ENCODE data around the gene ADD3.

The ADD3 gene

DNA sequence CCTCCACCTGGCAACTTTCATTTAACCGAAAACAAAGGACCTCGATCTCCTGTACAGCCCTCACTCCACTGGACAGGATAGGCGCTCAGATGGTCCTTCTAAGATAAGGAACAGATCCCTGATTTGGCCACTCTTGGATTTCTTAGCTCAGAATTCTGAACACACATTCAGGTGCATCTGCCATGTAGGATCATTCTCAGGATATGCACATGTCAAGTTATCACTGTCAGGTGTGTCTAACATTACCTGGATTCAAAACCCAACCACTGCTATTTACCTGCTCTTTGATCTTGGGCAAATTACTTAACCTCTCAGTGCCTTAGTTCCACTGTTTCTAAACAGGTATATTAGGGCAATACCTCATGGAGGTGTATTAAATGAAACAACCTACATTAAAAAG lies 12.2 kb upstream of the ADD3 start:
- no peak for DNase-seq (ENCODE audit: low read depth in 2 of 2)
- TF ChIP-seq, protein P1, sequence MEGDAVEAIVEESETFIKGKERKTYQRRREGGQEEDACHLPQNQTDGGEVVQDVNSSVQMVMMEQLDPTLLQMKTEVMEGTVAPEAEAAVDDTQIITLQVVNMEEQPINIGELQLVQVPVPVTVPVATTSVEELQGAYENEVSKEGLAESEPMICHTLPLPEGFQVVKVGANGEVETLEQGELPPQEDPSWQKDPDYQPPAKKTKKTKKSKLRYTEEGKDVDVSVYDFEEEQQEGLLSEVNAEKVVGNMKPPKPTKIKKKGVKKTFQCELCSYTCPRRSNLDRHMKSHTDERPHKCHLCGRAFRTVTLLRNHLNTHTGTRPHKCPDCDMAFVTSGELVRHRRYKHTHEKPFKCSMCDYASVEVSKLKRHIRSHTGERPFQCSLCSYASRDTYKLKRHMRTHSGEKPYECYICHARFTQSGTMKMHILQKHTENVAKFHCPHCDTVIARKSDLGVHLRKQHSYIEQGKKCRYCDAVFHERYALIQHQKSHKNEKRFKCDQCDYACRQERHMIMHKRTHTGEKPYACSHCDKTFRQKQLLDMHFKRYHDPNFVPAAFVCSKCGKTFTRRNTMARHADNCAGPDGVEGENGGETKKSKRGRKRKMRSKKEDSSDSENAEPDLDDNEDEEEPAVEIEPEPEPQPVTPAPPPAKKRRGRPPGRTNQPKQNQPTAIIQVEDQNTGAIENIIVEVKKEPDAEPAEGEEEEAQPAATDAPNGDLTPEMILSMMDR (IDR thresholded peaks at IDR 0.05; ENCODE audit: low read depth, low read length), result no peak
- no peak overlapping the region for H3K4me3 ChIP-seq (replicated peaks in 1 of 2; ENCODE audit: low read depth in 2 of 2, low read length in 2 of 2)

DNA sequence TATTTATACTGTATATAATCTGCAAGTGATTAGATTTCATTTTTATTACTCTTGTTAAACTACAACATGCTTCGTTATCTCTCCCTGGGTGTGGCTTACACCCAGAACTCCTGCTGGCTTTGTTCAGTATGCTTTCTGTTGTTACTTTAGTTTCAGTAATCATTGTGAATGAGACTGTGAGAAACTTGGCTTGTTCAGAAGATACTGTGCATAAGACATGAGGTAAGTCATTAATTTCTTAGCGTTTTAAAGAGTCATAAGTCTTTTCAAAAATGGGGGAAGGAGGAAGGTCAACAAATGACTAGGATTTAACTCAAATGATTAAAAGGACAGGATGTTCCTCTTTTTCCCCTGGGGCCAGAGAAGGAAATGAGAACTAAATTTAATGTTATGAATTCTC lies 11.6 kb upstream of the ADD3 start:
- peak in 1 of 2 donors; percentile 60 for DNase-seq (ENCODE audit: low read depth in 2 of 2)
- TF ChIP-seq, protein P1 (IDR thresholded peaks at IDR 0.05; ENCODE audit: low read depth, low read length), result no peak
- no peak overlapping the region for H3K4me3 ChIP-seq (replicated peaks in 1 of 2; ENCODE audit: low read depth in 2 of 2, low read length in 2 of 2)

DNA sequence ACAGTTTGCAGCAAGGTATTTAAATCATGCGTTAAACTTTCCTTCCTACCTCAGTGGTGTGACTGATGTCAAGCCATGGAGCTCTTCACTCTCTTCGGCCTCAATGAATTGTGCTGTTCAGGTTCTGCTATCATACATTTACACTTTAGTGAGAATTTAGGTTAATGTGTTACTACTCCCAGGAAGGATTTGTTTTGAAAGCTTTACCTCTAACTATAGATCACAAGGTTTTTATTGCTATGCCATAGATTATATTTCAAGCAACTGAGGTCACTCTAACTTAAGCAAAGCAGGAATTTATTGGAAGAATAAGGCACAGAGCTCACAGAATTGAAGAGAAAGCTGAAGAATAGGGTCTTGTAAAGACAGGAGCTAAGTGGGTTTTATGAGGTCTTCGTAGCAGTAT lies 11.0 kb upstream of the ADD3 start:
- H3K4me3 ChIP-seq (replicated peaks in 1 of 2; ENCODE audit: low read depth in 2 of 2, low read length in 2 of 2), result no peak overlapping the region
- DNase-seq (ENCODE audit: low read depth in 2 of 2), result no peak
- TF ChIP-seq, protein P1 (IDR thresholded peaks at IDR 0.05; ENCODE audit: low read depth, low read length), result no peak

DNA sequence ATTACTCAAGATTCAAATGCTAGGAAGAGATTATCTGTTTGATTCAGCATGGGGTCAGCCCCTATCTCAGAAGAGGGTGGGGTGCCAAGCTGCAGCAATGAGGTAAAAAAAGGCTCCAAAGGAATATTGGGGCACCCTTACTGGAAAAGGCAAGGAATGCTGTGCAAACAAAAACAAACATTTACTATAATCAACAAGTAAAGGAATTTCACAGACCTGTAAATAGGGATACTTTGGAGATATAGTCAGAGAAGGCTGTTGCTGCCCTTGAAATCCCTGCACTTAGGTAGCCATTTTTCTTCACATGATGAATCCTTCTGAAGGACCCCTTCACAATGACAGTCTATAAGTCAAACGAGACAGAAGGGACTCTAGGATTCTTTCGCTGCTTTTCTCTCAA lies 10.6 kb upstream of the ADD3 start:
- H3K4me3 ChIP-seq (replicated peaks in 1 of 2; ENCODE audit: low read depth in 2 of 2, low read length in 2 of 2), result no peak overlapping the region
- no peak for DNase-seq (ENCODE audit: low read depth in 2 of 2)

DNA sequence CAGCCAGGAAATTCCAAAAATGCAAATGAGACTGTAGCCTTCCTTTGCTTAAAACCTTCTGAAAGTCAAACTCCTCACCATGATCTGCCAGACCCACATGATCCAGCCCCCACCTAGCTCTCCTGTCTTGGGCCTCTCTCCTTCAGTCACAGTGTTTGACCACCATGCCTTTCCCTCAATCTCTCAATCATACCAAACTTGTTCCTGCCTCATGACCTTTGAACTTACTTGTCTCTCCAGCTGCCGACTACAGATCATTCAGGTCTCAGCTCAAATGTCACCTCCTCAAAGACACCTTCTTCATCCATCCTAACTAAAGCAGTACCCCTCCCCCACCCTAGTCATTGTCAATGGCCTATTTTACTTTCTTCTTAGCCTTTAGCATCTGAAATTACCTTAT lies 9.3 kb upstream of the ADD3 start:
- TF ChIP-seq, protein P1 (IDR thresholded peaks at IDR 0.05; ENCODE audit: low read depth, low read length), result no peak
- no peak for DNase-seq (ENCODE audit: low read depth in 2 of 2)
- no peak overlapping the region for H3K4me3 ChIP-seq (replicated peaks in 1 of 2; ENCODE audit: low read depth in 2 of 2, low read length in 2 of 2)

More for the DNA sequence above, 10.6 kb upstream of the ADD3 start:
- TF ChIP-seq, protein P1 (IDR thresholded peaks at IDR 0.05; ENCODE audit: low read depth, low read length), result no peak

DNA sequence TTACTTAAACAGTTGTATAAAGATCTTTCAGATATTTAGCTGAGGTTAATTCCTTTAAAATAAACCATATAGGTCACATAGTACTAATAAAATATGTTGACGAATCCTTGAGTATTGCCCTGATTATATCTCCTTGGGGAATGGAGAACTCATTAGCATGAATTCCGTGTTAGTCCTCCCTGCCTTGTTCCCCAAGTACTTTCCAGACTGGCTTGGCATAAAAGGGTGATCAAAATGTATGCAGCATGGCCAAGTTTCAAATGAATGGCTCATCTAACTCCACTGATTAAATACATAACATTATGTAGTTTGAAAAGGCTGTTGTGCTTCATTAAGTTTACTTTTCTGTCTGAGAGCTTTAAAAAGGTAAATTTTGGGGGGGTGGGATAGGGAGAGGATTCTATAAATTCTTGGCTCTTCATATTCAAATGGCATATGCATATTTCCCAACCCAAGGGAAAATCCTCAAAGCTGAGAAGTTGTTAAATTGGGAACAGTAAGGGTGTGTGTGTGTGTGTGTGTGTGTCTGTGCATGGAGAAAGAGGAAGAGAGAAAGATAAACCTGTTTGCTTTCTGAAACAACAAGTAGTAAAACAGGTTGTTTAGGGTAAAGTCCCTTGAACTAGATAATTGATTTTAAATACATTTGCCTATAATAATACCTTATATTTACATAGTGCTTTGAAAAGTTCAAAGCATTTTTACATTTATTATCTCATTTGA lies 4.8 kb upstream of the ADD3 start:
- DNase-seq (ENCODE audit: low read depth in 2 of 2), result no peak
- TF ChIP-seq, protein P1 (IDR thresholded peaks at IDR 0.05; ENCODE audit: low read depth, low read length), result no peak
- no peak overlapping the region for H3K4me3 ChIP-seq (replicated peaks in 1 of 2; ENCODE audit: low read depth in 2 of 2, low read length in 2 of 2)

DNA sequence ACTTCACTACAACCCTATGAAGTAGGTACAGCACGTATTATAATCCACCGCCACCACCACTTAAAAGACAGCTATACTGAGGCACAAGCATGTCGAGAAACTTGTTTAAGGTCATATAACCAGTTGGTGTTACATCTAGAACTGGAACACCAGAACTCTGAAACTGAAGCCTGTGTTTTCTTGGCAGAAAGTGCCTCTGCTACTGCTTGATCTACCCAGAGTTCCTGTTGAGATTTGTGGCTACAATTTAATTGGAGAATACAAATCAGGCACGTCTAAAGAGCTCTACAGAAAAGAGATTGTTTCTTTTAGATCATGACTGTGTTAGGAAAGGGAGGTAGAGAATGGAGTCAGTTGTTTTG lies 4.3 kb upstream of the ADD3 start:
- H3K4me3 ChIP-seq (replicated peaks in 1 of 2; ENCODE audit: low read depth in 2 of 2, low read length in 2 of 2), result no peak overlapping the region
- DNase-seq (ENCODE audit: low read depth in 2 of 2), result no peak
- TF ChIP-seq, protein P1 (IDR thresholded peaks at IDR 0.05; ENCODE audit: low read depth, low read length), result no peak

Data from cardiac fibroblast (primary cell).